ENCODE data around the gene NCS1.

DNA sequence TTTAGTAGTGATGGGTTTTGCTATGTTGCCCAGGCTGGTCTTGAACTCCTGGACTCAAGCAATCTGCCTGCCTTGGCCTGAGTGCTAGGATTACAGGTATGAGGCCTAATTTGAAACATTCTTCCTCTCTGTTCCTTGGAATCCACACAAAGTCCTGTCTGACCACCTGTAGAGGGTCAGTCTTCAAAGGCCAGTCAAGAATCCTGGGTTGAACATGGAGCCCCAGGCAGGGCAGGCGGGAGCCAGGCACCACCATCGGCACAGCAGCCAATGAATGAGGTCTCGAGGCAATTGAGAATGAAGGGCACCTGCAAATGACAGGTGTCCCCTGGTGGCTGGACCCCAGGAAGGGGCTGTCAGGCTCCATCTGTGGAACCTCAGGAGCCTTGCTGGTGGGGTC is 17.4 kb upstream of the NCS1 start:
- TF ChIP-seq EZH2 (IDR thresholded peaks at IDR 0.05; ENCODE audit: insufficient read depth, poor library complexity, severe bottlenecking) (no peak), EZH2phosphoT487 (IDR thresholded peaks at IDR 0.05; ENCODE audit: insufficient read depth, low read depth) (no peak)
